HG03342 (cell line): ENCODE measurements around the gene RGS19.

Source experiments
- ATAC-seq: cut with Tn5 transposase; IDR thresholded peaks from one replicate; pipeline ENCODE4 v1.9.1; 2021; ENCODE audit warnings: mild to moderate bottlenecking, moderate library complexity; ENCODE audit not compliant: unreplicated experiment

Gene RGS19

GRCh38 chr20:64050261-64051032, 28.9 kb downstream of the RGS19 start:
- no peak for ATAC-seq

GRCh38 chr20:64049878-64050260, 29.4 kb downstream of the RGS19 start:
- no peak for ATAC-seq

- ATAC-seq = no peak
These were observed 30.0 kb downstream of the RGS19 start, which contains the start of gene SOX18 for GRCh38 chr20:64049060-64049877. SOX18 (minus strand) TSS chr20:64049639; CDS start chr20:64049516, 123 bp downstream.

- no peak for ATAC-seq
These were observed 30.8 kb downstream of the RGS19 start for GRCh38 chr20:64048402-64049044.

- no peak for ATAC-seq
These were observed 31.3 kb downstream of the RGS19 start for GRCh38 chr20:64047968-64048401.

- no peak for ATAC-seq
These were observed 32.3 kb downstream of the RGS19 start for GRCh38 chr20:64047046-64047389.

- no peak for ATAC-seq
These were observed 33.8 kb downstream of the RGS19 start for GRCh38 chr20:64045346-64046011.

- ATAC-seq = no peak
These were observed 34.7 kb downstream of the RGS19 start for GRCh38 chr20:64044484-64045247.

GRCh38 chr20:64043768-64044167, 35.5 kb downstream of the RGS19 start:
- no peak for ATAC-seq

- no peak for ATAC-seq
These were observed 37.1 kb downstream of the RGS19 start for GRCh38 chr20:64042054-64042781.

- no peak for ATAC-seq
These were observed 37.6 kb downstream of the RGS19 start for GRCh38 chr20:64041781-64042053.

GRCh38 chr20:64041040-64041780, 38.1 kb downstream of the RGS19 start:
- ATAC-seq = no peak

- ATAC-seq = no peak
These were observed 38.9 kb downstream of the RGS19 start for GRCh38 chr20:64040231-64041039.

- ATAC-seq = no peak
These were observed 39.8 kb downstream of the RGS19 start for GRCh38 chr20:64039293-64040160.

GRCh38 chr20:64038565-64039292, 40.6 kb downstream of the RGS19 start:
- ATAC-seq = peak; percentile 46

GRCh38 chr20:64038224-64038564, 41.1 kb downstream of the RGS19 start:
- ATAC-seq = peak; percentile 15
